Neutrophil (primary cell): Measurements from ENCODE around the gene PPP3CA.

Experiments used
- H3K27ac ChIP-seq: fragments of 200-600 bp; sonication (generic); 2 replicates; pipeline ENCODE4 v1.5.1; 2016; ENCODE audit warnings: mild to moderate bottlenecking, moderate library complexity
- H3K27me3 ChIP-seq: fragments of 200-600 bp; sonication (generic); 2 replicates; pipeline ENCODE4 v1.6.0; 2016; ENCODE audit warnings: mild to moderate bottlenecking
- H3K36me3 ChIP-seq: fragments of 200-600 bp; sonication (generic); 2 replicates; pipeline ENCODE4 v1.5.1; 2017
- H3K4me1 ChIP-seq, 2 experiments: fragments of 200-600 bp in 1 of 2; sonication (generic) in 1 of 2; 1 replicate in 1 of 2; 2 replicates in 1 of 2; pipeline versions ENCODE4 v1.5.1 to v1.6.1; 2013 to 2016; ENCODE audit warnings: low read depth in 1 of 2, low read length in 1 of 2, mild to moderate bottlenecking in 1 of 2, moderate library complexity in 1 of 2; ENCODE audit not compliant: control insufficient read depth in 1 of 2, insufficient read depth in 1 of 2
- H3K4me3 ChIP-seq, 2 experiments: fragments of 200-600 bp in 1 of 2; sonication (generic) in 1 of 2; 1 replicate in 1 of 2; 2 replicates in 1 of 2; pipeline ENCODE4 v1.5.1; 2013 to 2016; ENCODE audit warnings: low read depth in 1 of 2, low read length in 1 of 2, mild to moderate bottlenecking in 1 of 2, moderate library complexity in 1 of 2
- H3K9me3 ChIP-seq: fragments of 200-600 bp; sonication (generic); 2 replicates; pipeline ENCODE4 v1.5.1; 2016
- CTCF ChIP-seq: fragments of 200-600 bp; sonication (generic); IDR thresholded peaks from 2 replicates; pipeline ENCODE4 v1.5.1; 2016; ENCODE audit warnings: antibody characterized with exemption

Gene PPP3CA

GRCh38 chr4:101264993-101265815 is 82.1 kb downstream of the PPP3CA start:
- Histone ChIP-seq H3K27me3 (no peaks in the 10 kb centered on the region), H3K27ac (peak overlapping the region; percentile 16), H3K4me3 (no peak overlapping the region), H3K36me3 (no peaks in the 10 kb centered on the region), H3K9me3 (no peaks in the 10 kb centered on the region), H3K4me1 (peaks cover 0 to 5% of the 10 kb centered on the region in 2 experiments)
- TF ChIP-seq CTCF = no peak

GRCh38 chr4:101264512-101264911 is 82.8 kb downstream of the PPP3CA start:
- Histone ChIP-seq H3K27me3 (no peaks in the 10 kb centered on the region), H3K4me3 (no peak overlapping the region), H3K27ac (no peak overlapping the region), H3K36me3 (no peaks in the 10 kb centered on the region), H3K9me3 (no peaks in the 10 kb centered on the region), H3K4me1 (peaks cover 4 to 11% of the 10 kb centered on the region in 2 experiments)
- TF ChIP-seq CTCF = no peak

GRCh38 chr4:101262683-101263082 is 84.6 kb downstream of the PPP3CA start:
- H3K27ac ChIP-seq = no peak overlapping the region
- TF ChIP-seq CTCF = no peak
- H3K36me3 ChIP-seq = no peaks in the 10 kb centered on the region
- no peak overlapping the region for H3K4me3 ChIP-seq
- H3K27me3 ChIP-seq = no peaks in the 10 kb centered on the region
- H3K9me3 ChIP-seq = no peaks in the 10 kb centered on the region
- peaks cover 19 to 30% of the 10 kb centered on the region in 2 experiments for H3K4me1 ChIP-seq

- no peak for TF ChIP-seq CTCF
These were observed 87.5 kb downstream of the PPP3CA start for GRCh38 chr4:101259876-101260275.

GRCh38 chr4:101258883-101259282 is 88.4 kb downstream of the PPP3CA start:
- no peaks in the 10 kb centered on the region for H3K27me3 ChIP-seq
- H3K4me3 ChIP-seq = no peak overlapping the region
- H3K4me1 ChIP-seq = peaks cover 19 to 32% of the 10 kb centered on the region in 2 experiments
- peak overlapping the region; percentile 75 for H3K27ac ChIP-seq
- H3K9me3 ChIP-seq = no peaks in the 10 kb centered on the region
- TF ChIP-seq CTCF = no peak
- H3K36me3 ChIP-seq = no peaks in the 10 kb centered on the region

More at GRCh38 chr4:101259876-101260275, 87.5 kb downstream of the PPP3CA start:
- Histone ChIP-seq H3K27ac (peak overlapping the region; percentile 75), H3K4me1 (peaks cover 19 to 32% of the 10 kb centered on the region in 2 experiments), H3K36me3 (no peaks in the 10 kb centered on the region), H3K27me3 (no peaks in the 10 kb centered on the region), H3K9me3 (no peaks in the 10 kb centered on the region), H3K4me3 (no peak overlapping the region)
